Calu3 (cell line): ENCODE data around the gene PITX1. TPM values are rescaled to one million over a fixed set of nuclear protein-coding genes. Genes with fewer than 3 reads are reported as not detected.

Experiments used
- BruUV-seq: library from RNA; stranded (reverse); fragments of 400-500 nt; replicated peaks from 2 replicates; lab custom pipeline; 2021; lab: Mats Ljungman, UMichigan
- CTCF ChIA-PET: fragments of 300-600 bp; sonication (Branson Sonifier 250); formaldehyde crosslinking; loops from one replicate; lab custom pipeline; 2022; ENCODE audit warnings: antibody characterized with exemption; lab: Charles Lee
- DNase-seq: peaks from one replicate; pipeline ENCODE4 v3.0.0; 2022
- H3K27ac Mint-ChIP-seq: one replicate; pipeline ENCODE4 v1.8.0; 2022; ENCODE audit warnings: mixed read lengths; ENCODE audit not compliant: unreplicated experiment
- H3K27me3 Mint-ChIP-seq: one replicate; pipeline ENCODE4 v1.8.0; 2022; ENCODE audit warnings: mixed read lengths; ENCODE audit not compliant: unreplicated experiment
- H3K36me3 Mint-ChIP-seq: one replicate; pipeline ENCODE4 v1.8.0; 2022; ENCODE audit warnings: mild to moderate bottlenecking, moderate library complexity, mixed read lengths; ENCODE audit not compliant: insufficient read depth, unreplicated experiment
- H3K4me1 Mint-ChIP-seq: one replicate; pipeline ENCODE4 v1.8.0; 2022; ENCODE audit warnings: mild to moderate bottlenecking, low read depth, mixed read lengths; ENCODE audit not compliant: unreplicated experiment
- H3K4me3 Mint-ChIP-seq: one replicate; pipeline ENCODE4 v1.8.0; 2022; ENCODE audit warnings: mild to moderate bottlenecking, low read depth, moderate library complexity, mixed read lengths; ENCODE audit not compliant: unreplicated experiment
- H3K9me3 Mint-ChIP-seq: one replicate; pipeline ENCODE4 v1.8.0; 2022; ENCODE audit warnings: low read depth, mixed read lengths; ENCODE audit not compliant: unreplicated experiment
- CTCF ChIP-seq: fragments of 200-600 bp; IDR thresholded peaks from one replicate; pipeline ENCODE4 v1.8.0; 2022; ENCODE audit warnings: antibody characterized with exemption; ENCODE audit not compliant: unreplicated experiment
- intact Hi-C: fragments of 100-400 bp; cut with micrococcal nuclease; formaldehyde crosslinking; loops from one replicate; pipeline ENCODE4 v1.10.0; 2022; ENCODE audit not compliant: unreplicated experiment
- total RNA-seq: library from RNA; stranded (reverse); gene quantifications from 2 replicates; pipeline ENCODE4 v1.2.3, GENCODE V29; 2022

Gene PITX1
- total RNA-seq, 1 experiment from 2014 or later = 12.1 TPM

DNA sequence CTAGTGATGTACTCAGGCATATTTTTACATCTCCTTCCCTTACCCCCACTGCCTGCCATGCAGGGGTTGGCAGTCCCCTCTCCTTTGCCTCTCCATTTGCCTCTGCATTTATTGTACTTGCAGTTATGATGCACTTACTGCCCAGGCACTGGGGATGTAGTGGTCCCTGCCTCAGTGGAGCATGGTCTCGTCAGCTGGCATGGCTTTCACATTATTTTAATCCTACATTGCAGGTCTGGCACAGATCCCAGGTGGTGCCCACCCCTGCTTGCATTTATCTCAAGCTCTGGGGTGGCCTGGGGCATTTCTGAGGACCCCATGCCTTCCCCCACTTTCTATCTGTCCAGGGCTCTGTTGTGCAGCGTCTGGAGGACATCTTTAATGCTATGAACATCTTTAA lies 23.2 kb upstream of the PITX1 start:
- H3K27me3 Mint-ChIP-seq = peaks cover 91% of the 10 kb centered on the region
- BruUV-seq = no TSS peak
- no peak overlapping the region for H3K4me3 Mint-ChIP-seq

GRCh38 chr5:135056316-135057030 lies 22.4 kb upstream of the PITX1 start:
- no peaks in the 10 kb centered on the region for H3K4me1 Mint-ChIP-seq
- CTCF ChIA-PET = no interaction called here
- peaks cover 97% of the 10 kb centered on the region for H3K27me3 Mint-ChIP-seq
- no TSS peak for BruUV-seq
- H3K9me3 Mint-ChIP-seq = no peaks in the 10 kb centered on the region
- no peak overlapping the region for H3K4me3 Mint-ChIP-seq
- H3K36me3 Mint-ChIP-seq = no peaks in the 10 kb centered on the region
- no peak overlapping the region for H3K27ac Mint-ChIP-seq
- no peak for DNase-seq
- no peak for TF ChIP-seq CTCF
- intact Hi-C loops = no loop called here

More for the DNA sequence above, 23.2 kb upstream of the PITX1 start:
- TF ChIP-seq CTCF = no peak
- no peak for DNase-seq
- no peaks in the 10 kb centered on the region for H3K4me1 Mint-ChIP-seq
- H3K9me3 Mint-ChIP-seq = no peaks in the 10 kb centered on the region
- CTCF ChIA-PET = no interaction called here
- intact Hi-C loops = no loop called here
- no peak overlapping the region for H3K27ac Mint-ChIP-seq
- H3K36me3 Mint-ChIP-seq = no peaks in the 10 kb centered on the region

DNA sequence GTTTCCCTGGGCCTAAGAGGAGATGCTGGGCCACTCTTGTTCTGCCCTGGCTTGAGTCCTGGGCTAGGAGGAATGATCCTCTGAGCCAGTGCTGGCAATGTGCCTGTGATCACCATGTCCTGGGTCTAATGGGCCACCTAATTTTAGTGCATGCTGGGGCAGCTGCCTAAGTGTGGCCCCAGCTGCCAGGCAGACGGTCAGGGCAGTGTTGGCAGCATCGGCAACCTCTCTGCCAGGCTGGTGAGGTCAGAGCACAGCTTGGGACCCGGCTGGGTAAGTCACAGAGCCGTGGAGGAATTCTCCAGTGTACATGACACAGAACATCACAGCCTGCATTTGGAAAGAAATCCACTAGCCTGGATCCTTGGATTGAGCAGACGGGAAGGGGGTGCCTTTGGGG lies 21.4 kb upstream of the PITX1 start:
- Mint-ChIP-seq H3K4me3 (no peak overlapping the region), H3K36me3 (no peaks in the 10 kb centered on the region), H3K27me3 (peaks cover 99% of the 10 kb centered on the region), H3K27ac (no peak overlapping the region), H3K9me3 (no peaks in the 10 kb centered on the region), H3K4me1 (no peaks in the 10 kb centered on the region)
- DNase-seq = no peak
- intact Hi-C loops = no loop called here
- TF ChIP-seq CTCF = no peak
- BruUV-seq = no TSS peak
- CTCF ChIA-PET = no interaction called here

DNA sequence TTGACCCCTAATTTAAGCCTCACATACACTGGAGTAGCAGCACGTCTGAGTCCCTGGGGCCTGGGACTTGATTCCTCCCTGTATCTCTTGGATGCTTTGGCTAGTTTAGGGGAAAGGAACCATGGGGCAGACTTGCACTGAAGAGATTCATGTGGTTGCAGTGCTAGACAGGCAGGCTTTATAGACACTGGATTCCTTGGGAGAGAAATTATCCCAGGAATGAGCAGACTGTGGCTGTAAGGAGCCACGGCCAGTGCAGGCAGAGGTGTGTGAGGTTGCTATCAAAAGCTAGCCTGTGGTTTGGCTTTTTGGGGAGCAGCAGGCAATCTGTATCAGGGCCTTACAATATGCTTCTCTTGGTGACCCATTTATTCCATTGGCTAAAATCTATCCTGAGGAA lies 20.5 kb upstream of the PITX1 start:
- H3K36me3 Mint-ChIP-seq = no peaks in the 10 kb centered on the region
- no TSS peak for BruUV-seq
- no peak for TF ChIP-seq CTCF
- no peaks in the 10 kb centered on the region for H3K9me3 Mint-ChIP-seq
- intact Hi-C loops = no loop called here
- no peaks in the 10 kb centered on the region for H3K4me1 Mint-ChIP-seq
- DNase-seq = no peak
- no peak overlapping the region for H3K27ac Mint-ChIP-seq
- CTCF ChIA-PET = interaction anchor here (0.8 kb wide), 1 partner anchor 9 kb away, joined by 3 read pairs; no protein-coding TSS in a partner anchor
- H3K27me3 Mint-ChIP-seq = peaks cover 93% of the 10 kb centered on the region
- H3K4me3 Mint-ChIP-seq = no peak overlapping the region
